GM04504 (cell line): ENCODE results near the gene ZNF197.
"Not testable (repeated sequence)": the region's sequence is repeated elsewhere in the genome, so short reads cannot be mapped to it uniquely, and the experiment has no call there.

Experiments used
- DNase-seq: peaks from one replicate; pipeline ENCODE4 v3.0.0-alpha.2; 2012; ENCODE audit warnings: low read depth

Gene ZNF197

DNA sequence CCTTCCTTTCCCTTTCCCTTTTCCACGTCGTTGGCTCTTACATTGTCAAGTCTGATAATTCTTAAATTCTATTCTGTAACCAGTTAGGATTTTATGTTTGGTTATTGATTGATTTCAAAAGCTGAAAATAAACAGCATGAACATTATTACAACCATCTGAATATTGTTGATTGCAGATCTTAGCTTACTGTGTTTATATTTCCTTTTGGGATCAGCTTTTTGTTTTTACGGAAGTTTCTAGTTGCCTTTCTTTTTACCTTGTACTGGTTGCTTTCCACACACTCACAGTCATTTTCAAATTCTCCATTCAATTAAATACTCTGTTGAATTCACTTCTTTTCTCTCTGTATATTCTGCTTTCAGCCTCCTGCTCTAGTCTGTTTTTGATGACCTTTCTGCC, 40.3 kb downstream of the ZNF197 start:
- DNase-seq, result no peak

DNA sequence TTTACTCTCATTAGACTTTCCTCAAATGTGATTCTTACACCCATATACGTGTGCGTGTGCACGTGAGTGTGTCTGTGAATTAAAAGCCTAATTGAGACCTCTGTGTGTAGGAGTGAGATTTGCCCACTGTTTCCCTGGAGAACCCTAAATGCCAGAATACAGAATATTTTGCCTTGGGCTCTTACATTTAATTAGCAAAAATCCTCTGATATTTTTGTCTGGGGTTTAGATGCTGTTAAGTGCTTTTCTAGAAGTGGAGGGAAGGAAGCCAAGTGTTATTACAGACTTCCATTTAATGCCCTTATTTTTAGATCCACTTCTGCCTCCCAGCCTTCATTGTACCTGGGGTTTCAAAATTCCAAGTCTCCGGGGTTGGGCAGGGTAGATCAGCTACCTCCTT, 41.5 kb downstream of the ZNF197 start:
- DNase-seq, result no peak

DNA sequence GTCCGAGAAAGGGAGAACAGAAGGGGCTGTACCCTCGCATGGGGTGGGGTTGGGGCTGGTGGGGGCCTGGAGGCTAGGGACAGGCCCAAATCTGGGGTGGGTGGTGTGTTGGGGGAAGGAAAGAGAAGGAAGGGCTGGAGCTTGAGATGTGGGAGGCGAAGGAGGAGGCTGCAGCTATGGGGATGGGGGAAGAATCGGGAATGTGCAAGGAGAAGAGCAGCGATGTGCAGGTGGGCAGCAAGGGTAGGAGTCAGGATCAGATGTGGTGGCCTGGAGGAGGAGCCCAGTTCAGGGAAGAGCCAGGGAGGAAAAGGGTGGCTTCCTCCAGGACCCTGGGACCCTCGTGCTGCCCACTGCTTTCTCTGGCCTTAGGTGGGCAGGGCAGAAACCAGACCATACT, 44.9 kb downstream of the ZNF197 start:
- no peak for DNase-seq

DNA sequence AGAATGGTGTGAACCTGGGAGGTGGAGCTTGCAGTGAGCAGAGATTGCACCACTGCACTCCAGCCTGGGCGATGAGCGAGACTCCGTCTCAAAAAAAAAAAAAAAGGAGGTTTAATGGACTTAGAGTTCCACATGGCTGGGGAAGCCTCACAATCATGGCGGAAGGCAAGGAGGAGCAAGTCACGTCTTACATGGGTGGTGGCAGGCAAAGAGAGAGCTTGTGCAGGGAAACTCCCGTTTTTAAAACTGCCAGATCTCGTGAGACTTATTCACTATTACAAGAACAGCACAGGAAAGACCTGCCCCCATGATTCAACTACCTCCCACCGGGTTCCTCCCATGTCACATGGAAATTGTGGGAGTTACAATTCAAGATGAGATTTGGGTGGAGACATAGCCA, 48.6 kb downstream of the ZNF197 start:
- DNase-seq, result not testable (repeated sequence)

DNA sequence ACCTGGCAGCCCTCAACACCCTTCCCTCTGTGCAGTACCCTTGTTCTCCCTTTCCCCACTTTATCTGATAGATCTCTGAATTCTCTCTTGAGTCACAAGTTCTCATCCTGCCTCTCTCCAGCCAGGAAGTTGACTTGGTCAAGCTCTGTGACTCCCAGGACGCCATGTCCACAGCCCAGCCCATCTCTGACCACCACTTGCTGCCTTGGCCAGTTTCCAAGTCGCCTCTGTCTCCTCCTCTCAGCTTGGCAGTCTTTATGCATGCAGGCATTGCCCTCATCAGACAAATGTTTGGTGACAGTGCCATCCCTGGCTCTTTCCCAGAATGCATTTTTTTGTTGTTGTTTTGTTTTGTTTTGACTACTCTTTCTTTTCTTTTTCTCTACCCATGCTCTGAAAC, 49.4 kb downstream of the ZNF197 start:
- DNase-seq, result no peak

DNA sequence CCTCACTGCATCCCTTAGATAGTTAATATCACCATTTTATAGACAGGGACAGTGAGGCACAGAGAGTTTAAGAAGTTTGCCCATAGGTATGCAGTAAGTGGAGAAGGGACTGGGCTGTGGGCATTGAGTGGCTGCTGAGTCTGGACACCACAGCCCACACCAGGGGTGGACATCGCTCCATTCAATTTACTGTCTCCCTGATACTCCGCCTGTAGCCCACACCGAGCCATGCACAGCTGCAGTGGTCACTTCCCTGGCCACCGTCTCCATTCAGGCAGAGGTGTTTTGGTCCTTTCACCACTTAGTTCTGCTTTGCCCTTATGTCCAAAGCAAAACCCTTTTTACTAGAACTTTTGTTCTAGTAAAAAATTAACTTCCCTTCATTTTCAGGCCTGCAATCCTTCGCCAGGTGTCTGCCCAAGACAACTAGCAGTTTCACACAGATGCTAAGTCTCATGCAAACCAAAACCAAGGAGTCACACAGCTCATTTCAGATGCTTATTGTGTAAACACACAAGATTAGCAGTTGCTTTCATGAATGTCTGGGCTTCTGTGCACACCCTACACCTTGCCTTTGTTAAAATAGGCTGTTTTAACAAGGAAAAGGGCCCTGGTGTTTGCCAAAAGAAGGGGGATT, 53.8 kb downstream of the ZNF197 start:
- no peak for DNase-seq

DNA sequence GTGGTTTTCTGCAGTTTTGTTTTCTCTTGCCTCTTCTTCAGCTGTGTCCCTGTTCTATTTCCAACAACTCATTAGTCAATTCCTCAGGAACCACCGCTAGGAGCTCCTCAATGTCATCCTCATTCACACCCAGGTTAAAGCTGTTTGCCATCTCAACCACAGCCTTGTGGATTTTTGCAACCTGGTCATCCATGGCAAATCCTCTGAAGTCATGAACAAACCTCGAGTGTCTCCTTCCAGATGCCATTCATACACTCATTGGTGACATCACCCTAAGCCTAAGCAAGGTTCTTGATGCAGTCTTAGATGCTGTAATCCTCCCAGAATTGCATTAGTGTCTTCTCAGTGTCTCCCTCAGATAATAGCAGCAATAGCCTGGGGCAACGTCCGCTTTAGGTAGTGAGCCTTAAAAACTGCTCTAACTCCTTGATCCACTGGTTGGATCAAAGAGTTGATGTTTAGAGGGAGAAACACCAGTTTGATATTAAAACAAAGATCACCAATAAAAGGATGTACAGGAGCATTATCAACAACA, 56.2 kb downstream of the ZNF197 start:
- DNase-seq, result no peak

DNA sequence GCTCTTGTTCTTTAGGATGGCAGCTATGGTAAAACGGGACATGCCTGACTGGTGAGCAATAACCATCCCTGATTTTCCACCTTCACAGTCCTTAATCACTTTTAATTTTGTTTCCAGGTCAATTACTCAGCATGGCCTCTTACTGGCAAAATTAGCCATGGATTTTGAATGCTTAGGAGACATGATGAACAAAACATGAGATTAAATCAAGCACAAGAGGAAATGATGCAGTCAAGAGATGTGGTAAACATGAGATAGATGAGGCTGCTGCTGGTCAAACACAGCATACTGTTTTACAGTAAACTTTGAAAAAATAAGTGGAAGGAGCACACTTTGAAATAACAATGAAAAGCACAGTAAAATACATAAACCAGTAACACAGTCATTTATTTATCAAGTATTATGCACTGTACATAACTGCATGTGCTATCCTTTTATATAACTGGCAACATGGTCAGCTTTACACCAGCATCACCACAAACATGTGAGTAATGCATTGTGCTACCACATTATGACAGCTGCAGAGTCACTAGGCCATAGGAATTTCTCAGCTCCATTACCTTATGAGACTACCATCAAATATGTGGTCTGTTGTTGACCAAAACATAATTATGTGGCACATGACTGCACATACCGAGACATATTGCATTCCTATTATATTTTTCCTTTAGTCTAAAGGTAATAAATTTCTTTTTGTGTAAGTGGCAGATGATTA, 57.5 kb downstream of the ZNF197 start:
- DNase-seq, result peak; percentile 24

DNA sequence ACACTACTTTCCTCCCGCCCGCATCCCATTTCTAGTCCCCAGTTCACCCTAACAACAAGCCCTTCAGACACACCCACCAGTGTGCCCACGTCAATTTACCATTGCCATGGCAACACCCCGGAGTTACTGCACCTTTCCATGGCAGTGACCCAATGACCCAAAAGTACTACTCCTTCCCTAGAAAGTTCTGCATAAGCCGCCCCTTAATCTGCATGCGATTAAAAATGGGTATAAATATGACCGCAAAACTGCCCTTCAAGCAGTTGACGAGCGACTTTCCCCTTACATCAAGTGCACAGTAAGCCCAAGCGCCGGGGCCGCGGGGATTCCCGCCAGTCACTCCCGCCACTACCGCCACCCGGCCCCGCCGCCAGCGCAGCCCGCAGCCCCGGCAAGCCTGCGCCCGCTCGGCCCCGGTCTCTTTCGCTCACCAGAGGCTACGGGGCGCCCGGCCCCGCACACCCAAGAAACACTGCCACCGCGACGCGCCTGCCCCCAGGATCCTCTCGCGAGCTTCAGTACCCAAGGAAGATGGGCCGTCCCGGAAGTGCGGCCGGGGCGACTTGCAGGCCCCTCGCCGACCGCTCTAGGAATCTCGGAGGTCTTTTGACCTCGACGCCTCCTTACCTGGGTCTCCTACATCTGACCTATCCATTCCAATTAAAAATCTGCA, 60.4 kb downstream of the ZNF197 start:
- peak; percentile 42 for DNase-seq

DNA sequence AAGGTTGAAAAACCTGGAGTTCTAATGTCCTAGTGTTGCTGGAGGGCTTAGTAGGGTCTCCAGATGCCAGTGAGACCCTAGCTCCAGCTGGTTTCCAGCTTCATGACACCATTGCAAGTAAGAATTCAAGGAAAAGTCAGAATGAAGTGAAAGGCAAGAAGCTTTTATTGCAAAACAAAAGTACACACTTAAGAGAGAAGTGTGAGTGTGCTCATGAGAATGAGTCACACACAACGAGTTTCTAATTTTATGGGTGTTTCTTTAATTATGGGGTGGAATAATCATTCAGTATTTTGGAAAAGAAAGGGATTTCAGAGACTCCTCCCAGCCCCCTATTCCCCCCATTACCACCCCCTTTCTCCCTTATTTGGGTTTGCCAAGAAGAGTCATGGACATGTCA, 63.1 kb downstream of the ZNF197 start:
- no peak for DNase-seq
